NCI-H2107 (cell line): Measurements from ENCODE around the gene KYNU.
"Not testable (repeated sequence)": the region's sequence is repeated elsewhere in the genome, so short reads cannot be mapped to it uniquely, and the experiment has no call there.

Source experiments
- DNase-seq: peaks from one replicate; lab custom pipeline; 2025; lab: John Stamatoyannopoulos, UW

Gene KYNU

GRCh38 chr2:142918624-142919023 lies 41.2 kb downstream of the KYNU start:
- DNase-seq: no peak

- DNase-seq: no peak
Measured at GRCh38 chr2:142920571-142920970, 43.1 kb downstream of the KYNU start.

DNA sequence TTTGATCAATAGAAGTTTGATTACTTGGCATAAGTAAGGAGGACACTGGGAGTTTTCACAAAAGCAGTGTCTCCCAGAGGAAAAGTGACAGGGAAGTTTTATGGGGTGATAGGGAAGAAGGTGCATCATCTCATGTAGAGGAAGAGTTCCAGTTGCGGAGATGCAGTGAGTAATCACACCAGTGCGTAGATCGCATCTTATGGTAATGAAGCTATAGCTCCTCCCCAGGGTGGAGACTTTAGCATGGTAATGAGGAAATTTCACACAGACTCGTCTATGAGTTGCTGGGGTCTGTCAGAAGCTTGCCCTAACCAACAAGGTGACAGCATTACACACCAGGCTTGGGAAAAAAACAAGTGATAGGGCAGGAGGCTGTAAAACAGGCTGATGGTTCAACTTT lies 49.0 kb downstream of the KYNU start:
- no peak for DNase-seq

DNA sequence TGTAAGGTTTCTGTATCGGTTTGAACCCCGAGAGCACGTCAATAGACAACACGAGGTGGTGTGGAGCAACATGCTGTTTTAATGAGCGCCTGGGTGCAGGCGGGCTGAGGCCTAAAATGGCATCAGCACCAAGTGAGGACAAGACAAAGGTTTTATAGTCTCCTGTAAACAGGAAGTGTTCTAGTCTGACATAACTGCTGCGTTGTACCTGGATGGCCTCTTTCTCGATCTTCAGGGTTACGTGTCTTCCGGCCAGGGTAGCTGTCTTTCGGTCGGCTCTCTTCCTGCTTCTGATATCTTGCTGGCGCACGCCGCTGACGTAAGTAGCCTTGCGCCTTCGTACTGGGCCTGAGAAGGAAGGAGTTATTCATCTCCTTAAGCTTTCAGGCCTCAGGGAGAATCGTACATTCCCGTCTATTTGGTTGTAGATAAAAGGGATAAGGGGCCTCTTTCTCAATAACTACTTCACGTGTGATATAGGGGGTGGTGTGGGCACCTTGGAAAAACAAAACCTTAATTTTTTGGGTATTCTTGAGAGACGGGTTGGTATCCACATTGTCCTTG lies 53.5 kb downstream of the KYNU start:
- no peak for DNase-seq

- no peak for DNase-seq
Measured at GRCh38 chr2:142933916-142934315, 56.5 kb downstream of the KYNU start.

GRCh38 chr2:142935563-142936089 lies 58.2 kb downstream of the KYNU start:
- no peak for DNase-seq

DNA sequence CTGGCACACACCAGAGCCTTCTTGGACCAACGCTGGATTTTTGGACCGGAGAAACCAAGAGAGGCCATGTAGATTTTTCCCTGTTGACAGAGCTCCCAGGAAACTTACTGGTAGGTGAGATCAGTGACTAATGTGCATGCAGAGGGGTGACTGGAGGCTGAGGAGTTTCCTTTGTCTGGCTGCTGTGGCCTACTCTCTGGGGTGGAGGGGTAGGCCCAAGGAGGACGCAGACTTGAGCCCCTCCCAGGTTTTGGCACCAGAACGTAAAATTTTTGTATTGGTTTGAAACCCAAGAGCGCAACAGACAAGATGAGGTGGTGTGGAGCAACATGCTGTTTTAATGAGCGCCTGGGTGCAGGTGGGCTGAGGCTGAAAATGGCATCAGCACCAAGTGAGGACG lies 59.2 kb downstream of the KYNU start:
- no peak for DNase-seq

DNA sequence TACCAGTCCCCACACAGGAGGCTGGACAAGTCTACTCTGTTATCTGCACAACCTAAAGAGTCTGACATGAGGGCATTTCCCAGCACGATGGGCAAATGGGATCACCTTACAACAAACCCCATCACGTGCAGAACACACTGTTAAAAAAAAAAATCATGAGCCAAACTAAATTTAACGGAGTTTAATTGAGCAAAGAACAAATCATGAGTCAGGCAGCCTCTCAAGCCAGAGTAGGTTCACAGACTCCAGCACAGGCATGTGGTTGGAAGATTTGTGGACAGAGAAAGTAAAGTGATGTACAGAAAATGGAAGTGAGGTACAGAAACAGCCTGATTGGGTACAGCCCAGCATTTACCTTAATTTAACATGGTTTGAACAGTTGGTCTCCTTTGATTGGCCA lies 59.9 kb downstream of the KYNU start:
- no peak for DNase-seq

- no peak for DNase-seq
Measured at GRCh38 chr2:142938240-142938639, 60.8 kb downstream of the KYNU start.

DNA sequence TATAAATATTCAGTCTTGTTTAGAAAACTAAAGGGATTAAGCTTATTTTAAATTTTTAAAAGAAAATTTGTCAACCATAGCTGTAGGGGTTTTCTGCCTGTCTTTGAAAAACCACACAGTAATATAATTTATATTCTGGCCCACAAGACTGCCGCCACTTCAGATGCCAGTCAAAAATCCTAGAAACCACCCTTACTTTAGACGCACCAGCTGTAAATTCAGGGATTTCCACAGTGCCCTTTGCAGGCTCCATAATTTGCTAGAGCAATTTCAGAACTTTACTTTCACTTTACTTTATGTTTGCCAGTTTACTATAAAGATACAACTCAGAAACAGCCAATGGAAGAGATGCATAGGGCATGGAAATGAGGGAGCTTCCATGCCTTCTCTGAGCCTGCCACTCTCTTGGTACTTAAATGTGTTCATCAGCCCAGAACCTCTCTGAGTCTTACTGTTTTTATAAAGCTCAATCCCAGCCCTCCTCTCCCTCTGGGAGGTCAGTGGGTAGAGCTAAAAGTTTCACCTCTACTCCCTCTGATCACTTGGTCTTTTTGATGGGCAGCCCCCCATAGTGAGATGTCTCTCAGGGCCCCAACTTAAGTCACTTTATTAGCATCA lies 63.3 kb downstream of the KYNU start:
- no peak for DNase-seq

DNA sequence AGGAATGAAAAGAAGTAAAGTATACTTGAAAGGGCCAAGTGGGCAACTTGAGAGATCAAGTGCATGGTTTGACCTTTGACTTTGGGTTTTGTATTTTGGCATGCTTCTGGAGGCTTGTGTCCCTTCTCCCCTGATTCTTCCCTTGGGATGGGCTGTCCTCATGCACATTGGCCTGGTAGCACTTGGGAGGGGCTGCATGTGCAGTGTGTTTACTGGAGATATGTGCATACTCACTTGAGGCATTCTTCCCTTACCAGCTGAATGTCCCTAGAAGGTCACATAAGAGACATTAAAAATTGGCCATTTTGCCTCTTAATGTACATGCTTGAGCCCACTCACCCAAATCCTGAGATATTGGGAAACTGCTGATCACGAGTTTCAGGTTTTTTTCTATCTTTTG lies 65.2 kb downstream of the KYNU start:
- DNase-seq: no peak

GRCh38 chr2:142944264-142944663 lies 66.8 kb downstream of the KYNU start:
- no peak for DNase-seq

DNA sequence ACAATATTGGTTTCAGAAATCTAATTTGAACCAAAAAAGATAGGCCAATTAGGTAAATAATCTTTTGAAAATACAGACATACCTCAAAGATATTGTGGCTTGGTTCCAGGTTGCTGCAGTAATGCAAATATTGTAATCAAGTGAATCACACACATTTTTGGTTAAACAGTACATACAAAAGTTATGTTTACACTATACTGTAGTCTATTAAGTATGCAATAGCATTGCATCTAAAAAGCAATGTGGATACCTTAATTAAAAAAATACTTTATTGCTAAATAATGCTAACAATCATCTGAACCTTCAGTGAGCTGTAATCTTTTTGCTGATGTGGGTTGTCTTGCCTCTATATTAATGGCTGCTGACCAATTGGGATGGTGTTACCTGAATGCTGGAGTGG lies 67.3 kb downstream of the KYNU start:
- DNase-seq: no peak

DNA sequence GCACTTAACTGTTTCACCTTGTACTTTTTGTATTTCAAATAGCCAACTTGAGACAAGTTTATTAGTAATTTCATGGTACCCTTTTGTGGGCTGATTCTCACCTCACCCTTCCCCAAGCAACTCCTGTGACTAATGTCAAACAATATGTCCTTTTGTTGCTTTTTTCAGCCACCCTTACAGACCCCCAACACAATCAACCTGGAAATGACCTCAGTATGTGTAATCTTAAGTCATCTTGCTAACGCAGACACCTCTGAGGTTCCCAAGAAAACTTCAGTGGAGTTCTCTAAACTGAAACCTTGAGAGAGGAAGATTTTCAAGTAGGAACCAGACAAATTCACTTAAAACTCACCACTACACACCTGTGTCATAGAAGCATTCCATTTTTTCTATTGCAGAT lies 69.5 kb downstream of the KYNU start:
- no peak for DNase-seq

- DNase-seq: not testable (repeated sequence)
Measured at GRCh38 chr2:142948723-142949122, 71.3 kb downstream of the KYNU start.

GRCh38 chr2:142950323-142950722 lies 72.9 kb downstream of the KYNU start:
- DNase-seq: not testable (repeated sequence)

DNA sequence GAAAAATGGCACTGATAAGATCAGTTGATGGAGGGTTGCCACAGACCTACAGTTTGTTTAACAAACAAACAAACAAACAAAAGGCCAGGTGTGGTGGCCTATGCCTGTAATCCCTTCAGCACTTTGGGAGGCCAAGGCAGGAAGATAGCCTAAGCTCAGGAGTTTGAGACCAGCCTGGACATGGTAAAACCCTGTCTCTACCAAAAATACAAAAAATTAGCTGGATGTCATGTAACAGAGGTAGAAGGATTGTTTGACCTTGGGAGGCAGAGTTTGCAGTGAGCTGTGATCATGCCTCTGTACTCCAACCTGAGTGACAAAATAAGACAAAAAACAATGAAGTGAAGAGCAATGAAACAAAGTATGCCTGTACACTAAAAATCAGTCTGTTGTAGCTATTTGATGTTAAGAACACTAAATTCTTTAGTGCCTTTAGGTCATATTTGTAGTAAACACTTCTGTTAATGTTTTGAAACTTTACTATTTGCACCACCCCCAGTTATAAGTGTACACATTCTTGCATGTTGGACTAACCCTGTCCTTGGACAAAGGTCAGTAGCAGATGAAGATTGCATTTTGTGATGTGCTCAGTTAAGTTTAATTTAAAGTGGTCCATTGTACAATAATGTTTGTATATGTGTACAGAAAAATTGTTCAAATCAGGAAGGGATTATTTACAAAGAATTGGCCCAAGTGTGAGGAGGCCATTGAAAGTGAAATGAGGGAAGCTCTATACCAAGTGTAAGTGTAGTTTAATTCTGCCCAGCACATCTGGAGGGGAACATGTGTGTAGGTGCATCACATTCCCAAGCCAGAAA lies 73.9 kb downstream of the KYNU start:
- no peak for DNase-seq

- no peak for DNase-seq
Measured at GRCh38 chr2:142952018-142952417, 74.6 kb downstream of the KYNU start.

GRCh38 chr2:142952793-142953494 lies 75.5 kb downstream of the KYNU start:
- no peak for DNase-seq

- no peak for DNase-seq
Measured at GRCh38 chr2:142954493-142954892, 77.0 kb downstream of the KYNU start.

GRCh38 chr2:142957144-142957543 lies 79.7 kb downstream of the KYNU start:
- DNase-seq: no peak

GRCh38 chr2:142961202-142961601 lies 83.7 kb downstream of the KYNU start:
- DNase-seq: no peak

- no peak for DNase-seq
Measured at GRCh38 chr2:142965443-142965842, 88.0 kb downstream of the KYNU start.
